Measurements from ENCODE around the gene CHRM4.

Gene CHRM4

GRCh38 chr11:46391578-46392420 lies at the start of gene CHRM4:
Gene CHRM4, minus strand, starts transcription at chr11:46391776. Its CDS starts 5,219 bp downstream, at chr11:46386557.
- Histone ChIP-seq H3K9me3 (ENCODE audit: insufficient read depth, low read length) (no peaks in the 10 kb centered on the region), H3K27me3 (ENCODE audit: insufficient read depth, insufficient read length) (peaks cover 61% of the 10 kb centered on the region), H3K9ac (ENCODE audit: insufficient read length, low read depth) (peak within 1 kb of the TSS; percentile 67), H3K4me3 (ENCODE audit: insufficient read length, low read depth) (peak within 1 kb of the TSS; percentile 49), H3K36me3 (ENCODE audit: insufficient read depth, insufficient read length, low read length) (peaks cover 11% of the 10 kb centered on the region), H3K4me1 (ENCODE audit: insufficient read depth, insufficient read length) (peaks cover 35% of the 10 kb centered on the region)
- TF ChIP-seq SUZ12 (IDR thresholded peaks at IDR 0.05; ENCODE audit: extremely low read depth, insufficient read depth, insufficient read length) (no peak), ZNF274 (IDR thresholded peaks at IDR 0.05; ENCODE audit: low read depth, low read length) (no peak), YY1 (IDR thresholded peaks at IDR 0.05; ENCODE audit: insufficient read depth, insufficient read length) (no peak)
- no peak for DNase-seq (ENCODE audit: low read depth, low spot score)

- H3K4me3 ChIP-seq (ENCODE audit: insufficient read length, low read depth), result no peak overlapping the region
- no peaks in the 10 kb centered on the region for H3K4me1 ChIP-seq (ENCODE audit: insufficient read depth, insufficient read length)
- H3K9me3 ChIP-seq (ENCODE audit: insufficient read depth, low read length), result no peaks in the 10 kb centered on the region
- TF ChIP-seq YY1 (IDR thresholded peaks at IDR 0.05; ENCODE audit: insufficient read depth, insufficient read length) (no peak), ZNF274 (IDR thresholded peaks at IDR 0.05; ENCODE audit: low read depth, low read length) (no peak), SUZ12 (IDR thresholded peaks at IDR 0.05; ENCODE audit: extremely low read depth, insufficient read depth, insufficient read length) (no peak)
- H3K27me3 ChIP-seq (ENCODE audit: insufficient read depth, insufficient read length), result no peaks in the 10 kb centered on the region
- no peak for DNase-seq (ENCODE audit: low read depth, low spot score)
- peaks cover 35% of the 10 kb centered on the region for H3K36me3 ChIP-seq (ENCODE audit: insufficient read depth, insufficient read length, low read length)
- H3K9ac ChIP-seq (ENCODE audit: insufficient read length, low read depth), result no peak overlapping the region
Observed at GRCh38 chr11:46438211-46438610, 46.6 kb upstream of the CHRM4 start.

- DNase-seq (ENCODE audit: low read depth, low spot score), result no peak
- H3K4me3 ChIP-seq (ENCODE audit: insufficient read length, low read depth), result no peak overlapping the region
- TF ChIP-seq SUZ12 (IDR thresholded peaks at IDR 0.05; ENCODE audit: extremely low read depth, insufficient read depth, insufficient read length), result no peak
- no peak for TF ChIP-seq YY1 (IDR thresholded peaks at IDR 0.05; ENCODE audit: insufficient read depth, insufficient read length)
- no peak for TF ChIP-seq ZNF274 (IDR thresholded peaks at IDR 0.05; ENCODE audit: low read depth, low read length)
- H3K36me3 ChIP-seq (ENCODE audit: insufficient read depth, insufficient read length, low read length), result peaks cover 35% of the 10 kb centered on the region
- H3K9ac ChIP-seq (ENCODE audit: insufficient read length, low read depth), result no peak overlapping the region
- no peaks in the 10 kb centered on the region for H3K9me3 ChIP-seq (ENCODE audit: insufficient read depth, low read length)
- H3K4me1 ChIP-seq (ENCODE audit: insufficient read depth, insufficient read length), result no peaks in the 10 kb centered on the region
- no peaks in the 10 kb centered on the region for H3K27me3 ChIP-seq (ENCODE audit: insufficient read depth, insufficient read length)
Observed at GRCh38 chr11:46437122-46437689, 45.6 kb upstream of the CHRM4 start.

- TF ChIP-seq YY1 (IDR thresholded peaks at IDR 0.05; ENCODE audit: insufficient read depth, insufficient read length) (no peak), ZNF274 (IDR thresholded peaks at IDR 0.05; ENCODE audit: low read depth, low read length) (no peak), SUZ12 (IDR thresholded peaks at IDR 0.05; ENCODE audit: extremely low read depth, insufficient read depth, insufficient read length) (no peak)
- no peaks in the 10 kb centered on the region for H3K27me3 ChIP-seq (ENCODE audit: insufficient read depth, insufficient read length)
- H3K4me1 ChIP-seq (ENCODE audit: insufficient read depth, insufficient read length), result no peaks in the 10 kb centered on the region
- DNase-seq (ENCODE audit: low read depth, low spot score), result no peak
- no peak overlapping the region for H3K4me3 ChIP-seq (ENCODE audit: insufficient read length, low read depth)
- H3K36me3 ChIP-seq (ENCODE audit: insufficient read depth, insufficient read length, low read length), result peaks cover 41% of the 10 kb centered on the region
- H3K9me3 ChIP-seq (ENCODE audit: insufficient read depth, low read length), result no peaks in the 10 kb centered on the region
- no peak overlapping the region for H3K9ac ChIP-seq (ENCODE audit: insufficient read length, low read depth)
Observed at GRCh38 chr11:46436113-46436512, 44.5 kb upstream of the CHRM4 start.

GRCh38 chr11:46435679-46436078 lies 44.1 kb upstream of the CHRM4 start:
- peaks cover 46% of the 10 kb centered on the region for H3K36me3 ChIP-seq (ENCODE audit: insufficient read depth, insufficient read length, low read length)
- H3K4me1 ChIP-seq (ENCODE audit: insufficient read depth, insufficient read length), result no peaks in the 10 kb centered on the region
- no peaks in the 10 kb centered on the region for H3K9me3 ChIP-seq (ENCODE audit: insufficient read depth, low read length)
- H3K9ac ChIP-seq (ENCODE audit: insufficient read length, low read depth), result no peak overlapping the region
- H3K27me3 ChIP-seq (ENCODE audit: insufficient read depth, insufficient read length), result no peaks in the 10 kb centered on the region
- H3K4me3 ChIP-seq (ENCODE audit: insufficient read length, low read depth), result no peak overlapping the region
- TF ChIP-seq ZNF274 (IDR thresholded peaks at IDR 0.05; ENCODE audit: low read depth, low read length) (no peak), SUZ12 (IDR thresholded peaks at IDR 0.05; ENCODE audit: extremely low read depth, insufficient read depth, insufficient read length) (no peak), YY1 (IDR thresholded peaks at IDR 0.05; ENCODE audit: insufficient read depth, insufficient read length) (no peak)
- DNase-seq (ENCODE audit: low read depth, low spot score), result no peak

- H3K4me1 ChIP-seq (ENCODE audit: insufficient read depth, insufficient read length), result no peaks in the 10 kb centered on the region
- H3K9ac ChIP-seq (ENCODE audit: insufficient read length, low read depth), result no peak overlapping the region
- no peak overlapping the region for H3K4me3 ChIP-seq (ENCODE audit: insufficient read length, low read depth)
- DNase-seq (ENCODE audit: low read depth, low spot score), result no peak
- peaks cover 60% of the 10 kb centered on the region for H3K36me3 ChIP-seq (ENCODE audit: insufficient read depth, insufficient read length, low read length)
- no peaks in the 10 kb centered on the region for H3K9me3 ChIP-seq (ENCODE audit: insufficient read depth, low read length)
- TF ChIP-seq ZNF274 (IDR thresholded peaks at IDR 0.05; ENCODE audit: low read depth, low read length) (no peak), YY1 (IDR thresholded peaks at IDR 0.05; ENCODE audit: insufficient read depth, insufficient read length) (no peak), SUZ12 (IDR thresholded peaks at IDR 0.05; ENCODE audit: extremely low read depth, insufficient read depth, insufficient read length) (no peak)
- no peaks in the 10 kb centered on the region for H3K27me3 ChIP-seq (ENCODE audit: insufficient read depth, insufficient read length)
Observed at GRCh38 chr11:46431211-46431610, 39.6 kb upstream of the CHRM4 start.

- no peak overlapping the region for H3K4me3 ChIP-seq (ENCODE audit: insufficient read length, low read depth)
- TF ChIP-seq YY1 (IDR thresholded peaks at IDR 0.05; ENCODE audit: insufficient read depth, insufficient read length), result no peak
- no peaks in the 10 kb centered on the region for H3K27me3 ChIP-seq (ENCODE audit: insufficient read depth, insufficient read length)
- H3K9ac ChIP-seq (ENCODE audit: insufficient read length, low read depth), result no peak overlapping the region
- H3K9me3 ChIP-seq (ENCODE audit: insufficient read depth, low read length), result no peaks in the 10 kb centered on the region
- H3K36me3 ChIP-seq (ENCODE audit: insufficient read depth, insufficient read length, low read length), result peaks cover 52% of the 10 kb centered on the region
- no peaks in the 10 kb centered on the region for H3K4me1 ChIP-seq (ENCODE audit: insufficient read depth, insufficient read length)
- DNase-seq (ENCODE audit: low read depth, low spot score), result no peak
Observed at GRCh38 chr11:46429717-46430116, 38.1 kb upstream of the CHRM4 start.

Measured in NT2/D1 (cell line).